ENCODE measurements around the gene SKIC2.
"Not testable (repeated sequence)": the region's sequence is repeated elsewhere in the genome, so short reads cannot be mapped to it uniquely, and the experiment has no call there.

- not testable (repeated sequence) for TF ChIP-seq EZH2 (IDR thresholded peaks at IDR 0.05; ENCODE audit: borderline replicate concordance, low read depth, low read length, poor library complexity, severe bottlenecking)
- TF ChIP-seq, protein P1, sequence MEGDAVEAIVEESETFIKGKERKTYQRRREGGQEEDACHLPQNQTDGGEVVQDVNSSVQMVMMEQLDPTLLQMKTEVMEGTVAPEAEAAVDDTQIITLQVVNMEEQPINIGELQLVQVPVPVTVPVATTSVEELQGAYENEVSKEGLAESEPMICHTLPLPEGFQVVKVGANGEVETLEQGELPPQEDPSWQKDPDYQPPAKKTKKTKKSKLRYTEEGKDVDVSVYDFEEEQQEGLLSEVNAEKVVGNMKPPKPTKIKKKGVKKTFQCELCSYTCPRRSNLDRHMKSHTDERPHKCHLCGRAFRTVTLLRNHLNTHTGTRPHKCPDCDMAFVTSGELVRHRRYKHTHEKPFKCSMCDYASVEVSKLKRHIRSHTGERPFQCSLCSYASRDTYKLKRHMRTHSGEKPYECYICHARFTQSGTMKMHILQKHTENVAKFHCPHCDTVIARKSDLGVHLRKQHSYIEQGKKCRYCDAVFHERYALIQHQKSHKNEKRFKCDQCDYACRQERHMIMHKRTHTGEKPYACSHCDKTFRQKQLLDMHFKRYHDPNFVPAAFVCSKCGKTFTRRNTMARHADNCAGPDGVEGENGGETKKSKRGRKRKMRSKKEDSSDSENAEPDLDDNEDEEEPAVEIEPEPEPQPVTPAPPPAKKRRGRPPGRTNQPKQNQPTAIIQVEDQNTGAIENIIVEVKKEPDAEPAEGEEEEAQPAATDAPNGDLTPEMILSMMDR (conservative IDR thresholded peaks at IDR 0.05; ENCODE audit: low read depth, low read length): not testable (repeated sequence)
Observed at GRCh38 chr6:31996385-31996784, 37.4 kb downstream of the SKIC2 start.

Data from A673 (cell line).